CD4-positive, alpha-beta T cell treated with Interleukin-6 at 100 ng/mL for 8 hours (primary cell): ENCODE results near the gene PET117.
"Not testable (repeated sequence)": the region's sequence is repeated elsewhere in the genome, so short reads cannot be mapped to it uniquely, and the experiment has no call there.

Source experiments
- DNase-seq: peaks from one replicate; pipeline ENCODE4 v3.0.0-alpha.2; 2020; ENCODE audit warnings: mixed read lengths, low spot score

Gene PET117

DNA sequence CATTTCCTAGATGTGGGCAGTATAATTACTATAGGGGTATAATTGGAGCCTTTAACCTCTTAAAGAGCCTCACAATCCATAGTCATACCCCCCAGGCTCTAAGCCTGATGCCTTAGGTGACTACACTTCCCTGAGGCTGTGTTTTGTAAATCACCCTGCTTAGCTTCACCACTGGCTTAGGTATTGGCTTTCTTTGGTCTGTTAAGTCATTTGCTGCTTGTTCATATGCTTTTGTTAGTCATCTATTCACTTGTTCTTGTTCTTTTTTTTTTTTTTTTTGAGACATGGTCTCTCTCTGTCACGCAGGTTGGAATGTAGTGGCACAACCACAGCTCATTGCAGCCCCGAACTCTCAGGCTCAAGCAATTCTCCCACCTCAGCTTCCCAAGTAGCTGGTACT lies 26.7 kb downstream of the PET117 start:
- DNase-seq: no peak

DNA sequence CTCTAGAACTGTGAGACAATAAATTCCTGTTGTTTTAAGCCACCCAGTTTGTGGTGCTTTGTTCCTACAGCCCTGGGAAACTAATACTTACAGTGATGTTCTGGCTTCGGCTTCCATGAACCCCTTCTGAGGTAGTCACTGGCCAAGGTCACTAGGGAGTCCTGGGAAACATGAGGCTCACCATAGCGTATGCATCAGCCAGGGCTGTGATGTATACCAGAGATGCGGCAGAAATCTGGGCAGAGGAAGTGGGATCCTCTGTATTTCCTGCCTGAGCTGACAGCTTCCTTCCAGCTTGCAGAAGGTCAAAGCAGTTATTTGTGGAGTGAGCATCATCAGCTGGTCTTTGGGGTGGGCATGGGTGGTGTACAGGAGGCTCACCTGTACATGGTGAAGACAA lies 27.9 kb downstream of the PET117 start:
- no peak for DNase-seq

DNA sequence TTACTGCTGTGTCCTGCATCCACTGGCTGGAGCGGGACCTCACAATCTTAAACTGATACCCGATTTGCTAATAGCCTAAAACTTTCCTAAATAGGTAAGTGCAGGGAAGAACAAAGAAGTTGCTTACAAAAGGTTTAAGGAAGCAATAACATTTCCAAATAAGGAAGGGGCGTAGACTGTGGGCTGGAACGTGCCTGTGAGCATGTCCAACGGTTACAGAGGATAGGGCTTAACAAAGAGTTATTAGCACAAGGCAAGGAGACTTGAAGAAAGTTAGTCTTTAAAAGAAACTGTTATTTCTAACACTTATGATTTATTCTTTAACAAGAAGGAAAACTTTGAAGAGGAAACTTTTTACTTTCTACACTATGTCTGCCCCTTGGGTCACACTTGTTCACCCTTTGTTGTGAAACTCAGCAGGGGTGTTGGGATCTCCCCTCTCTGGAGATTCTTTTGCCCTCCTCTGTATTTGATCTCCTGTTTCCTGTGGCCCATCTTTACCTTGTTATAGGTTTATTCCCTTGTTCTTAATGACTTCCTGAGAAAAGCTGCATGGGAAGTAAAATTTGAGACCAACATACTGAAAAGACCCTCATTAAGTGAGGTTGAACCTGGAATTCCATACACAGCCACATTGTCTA lies 28.7 kb downstream of the PET117 start:
- DNase-seq: no peak

DNA sequence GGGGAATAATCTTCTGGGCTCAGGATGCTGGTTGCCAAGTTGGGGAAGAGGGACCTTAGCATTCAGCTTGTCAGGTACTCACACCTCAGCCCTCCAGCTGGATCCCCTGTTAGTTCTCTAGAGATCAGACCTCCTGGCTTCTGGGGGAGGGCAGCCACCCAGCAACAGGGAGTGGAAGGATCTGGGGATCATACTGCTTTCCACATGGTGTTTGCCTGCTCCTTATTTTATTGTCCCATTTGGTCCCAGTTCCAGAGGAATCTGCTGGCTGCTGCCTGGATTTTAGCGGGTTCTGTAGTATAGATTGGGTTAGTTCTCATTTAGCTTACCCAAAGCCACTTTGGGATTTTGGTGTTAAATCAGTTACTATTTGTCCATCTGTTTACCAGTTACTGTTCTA lies 29.3 kb downstream of the PET117 start:
- DNase-seq: no peak

DNA sequence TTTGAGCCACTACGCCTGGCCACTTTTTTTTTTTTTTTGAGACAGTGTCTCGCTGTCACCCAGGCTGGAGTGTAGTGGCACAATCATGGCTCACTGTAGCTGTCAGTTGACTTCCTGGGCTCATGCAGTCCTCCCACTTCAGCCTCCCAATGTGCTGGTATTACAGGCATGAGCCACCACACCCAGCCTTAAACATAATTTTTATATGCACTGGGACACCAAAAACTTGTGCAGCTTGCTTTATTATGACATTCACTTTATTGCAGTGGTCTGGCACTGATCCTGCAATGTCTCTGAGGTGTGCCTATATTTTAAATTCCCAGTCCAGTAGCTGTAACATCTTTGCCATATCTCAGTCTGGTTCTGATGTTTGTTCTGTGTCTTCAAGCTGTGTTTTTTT lies 34.7 kb downstream of the PET117 start:
- DNase-seq: no peak

DNA sequence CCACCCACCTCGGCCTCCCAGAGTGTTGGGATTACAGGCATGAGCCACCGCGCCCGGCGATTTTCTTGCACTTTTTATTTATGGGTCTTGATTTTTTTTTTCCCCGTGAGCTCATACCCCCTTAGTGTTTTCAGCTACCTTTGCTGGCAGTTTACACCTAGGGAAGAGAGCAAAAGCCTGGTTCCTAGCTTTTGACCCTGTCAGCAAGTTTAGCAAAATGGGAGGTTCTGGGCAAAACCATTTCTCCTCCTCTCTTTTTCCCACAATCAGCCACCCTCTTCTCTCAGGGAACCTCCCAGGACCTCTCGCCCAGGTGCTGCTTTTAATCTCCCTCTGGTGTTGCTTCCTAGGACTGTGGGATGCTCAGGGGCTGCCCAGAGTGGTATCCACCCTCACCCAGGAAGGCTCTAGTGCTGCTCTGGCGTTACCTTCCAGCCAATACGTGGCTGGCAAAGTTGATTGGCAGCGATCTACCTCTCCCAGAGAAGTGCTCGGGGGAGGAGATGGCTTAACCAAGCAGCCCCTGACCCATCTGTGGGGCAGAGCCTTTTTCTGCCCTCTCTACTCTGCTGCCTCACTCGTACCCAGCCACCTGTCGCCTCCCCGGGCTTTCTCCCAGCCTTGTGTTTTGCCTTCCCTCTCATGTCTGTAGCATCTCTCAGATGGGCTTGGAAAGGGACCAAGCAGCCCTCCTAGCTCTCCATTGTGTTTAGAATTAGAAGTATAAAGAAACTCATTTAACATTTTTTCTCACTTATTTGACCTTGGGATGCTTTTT lies 37.4 kb downstream of the PET117 start:
- DNase-seq: no peak

DNA sequence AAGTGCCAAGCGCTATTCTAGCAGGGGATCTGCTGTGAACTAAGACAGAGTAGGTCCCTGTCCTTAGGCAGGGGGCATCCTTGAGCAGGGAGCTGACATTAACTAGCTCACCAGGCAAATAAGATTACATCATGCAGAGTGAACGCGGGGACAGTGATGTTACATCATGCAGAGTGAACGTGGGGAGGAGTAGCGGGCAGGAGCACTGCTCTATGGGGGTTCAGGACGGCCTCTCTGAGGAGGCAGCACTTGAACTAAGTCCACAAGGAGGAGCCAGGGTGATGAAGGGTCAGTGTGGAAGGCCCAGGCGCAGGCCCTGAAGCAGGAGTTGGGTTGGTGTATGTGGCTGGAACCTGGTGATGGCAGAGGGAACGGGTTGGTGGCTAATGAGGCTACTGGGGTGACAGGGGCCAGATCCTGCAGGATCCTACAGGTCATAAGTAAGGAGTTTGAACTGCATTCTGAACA lies 38.7 kb downstream of the PET117 start:
- DNase-seq: no peak

DNA sequence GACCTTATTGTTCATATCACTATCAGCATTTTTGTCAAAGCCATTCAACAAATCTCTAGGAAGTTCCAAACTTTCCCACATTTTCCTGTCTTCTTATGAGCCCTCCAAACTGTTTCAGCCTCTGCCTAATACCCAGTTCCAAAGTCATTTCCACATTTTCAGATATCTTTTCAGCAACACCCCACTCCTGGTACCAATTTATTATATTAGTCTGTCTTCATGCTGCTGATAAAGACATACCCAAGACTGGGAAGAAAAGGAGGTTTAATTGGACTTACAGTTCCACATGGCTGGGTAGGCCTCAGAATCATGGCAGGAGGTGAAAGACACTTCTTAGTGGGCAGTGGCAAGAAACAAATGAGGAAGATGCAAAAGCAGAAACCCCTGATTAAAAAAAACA lies 42.7 kb downstream of the PET117 start:
- not testable (repeated sequence) for DNase-seq

DNA sequence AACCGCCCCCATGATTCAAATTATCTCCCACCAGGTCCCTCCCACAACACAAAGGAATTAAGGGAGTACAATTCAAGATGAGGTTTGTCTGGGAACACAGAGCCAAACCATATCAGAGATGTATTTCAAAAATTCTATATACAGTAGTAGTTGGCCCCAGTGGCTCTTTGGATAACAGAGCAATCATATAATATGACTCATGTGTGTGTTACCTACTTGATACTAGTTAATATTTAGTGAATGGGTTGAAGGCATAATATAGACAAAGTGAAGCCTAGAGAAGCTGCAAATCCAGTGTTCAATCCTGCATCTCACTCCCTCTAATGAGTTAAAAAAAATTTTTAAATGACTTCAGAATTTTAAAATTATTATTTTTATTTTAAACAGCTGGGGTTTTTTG lies 43.2 kb downstream of the PET117 start:
- no peak for DNase-seq

DNA sequence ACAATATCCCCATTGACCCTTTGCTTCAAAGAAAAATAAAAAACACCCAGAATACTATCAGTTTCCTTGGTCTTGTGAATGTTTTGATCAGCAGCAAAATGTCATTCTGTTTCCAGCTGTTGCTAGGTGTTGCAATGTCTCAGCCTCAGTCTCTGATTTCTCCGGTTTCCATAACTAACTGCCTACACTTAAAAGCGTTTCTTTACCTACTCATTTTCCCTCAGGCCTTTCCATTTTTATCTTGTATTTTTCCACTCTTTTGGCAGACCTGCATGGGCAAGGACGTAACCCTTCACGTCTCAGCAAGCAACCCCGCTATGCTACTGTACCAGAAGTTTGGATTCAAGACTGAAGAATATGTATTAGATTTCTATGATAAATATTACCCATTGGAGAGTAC lies 49.4 kb downstream of the PET117 start:
- no peak for DNase-seq

DNA sequence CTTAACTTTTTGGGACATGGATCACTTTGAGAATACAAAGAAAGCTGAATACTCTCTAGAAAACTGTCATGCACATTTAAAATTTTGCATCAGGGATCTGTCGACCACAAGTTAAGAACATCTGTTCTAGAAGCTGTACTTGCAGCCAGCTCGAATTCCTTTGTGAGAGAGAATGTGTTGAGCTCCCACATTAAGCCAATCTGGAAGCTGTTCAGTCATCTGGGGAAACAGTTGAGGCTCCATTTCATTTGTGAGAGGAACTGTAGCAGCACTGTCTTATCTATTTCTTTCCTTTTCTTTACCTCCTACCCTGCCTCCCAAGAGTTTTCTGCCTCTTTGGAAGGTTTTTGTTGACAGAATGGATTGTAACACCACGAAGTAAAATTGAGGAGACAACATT lies 50.8 kb downstream of the PET117 start:
- no peak for DNase-seq

DNA sequence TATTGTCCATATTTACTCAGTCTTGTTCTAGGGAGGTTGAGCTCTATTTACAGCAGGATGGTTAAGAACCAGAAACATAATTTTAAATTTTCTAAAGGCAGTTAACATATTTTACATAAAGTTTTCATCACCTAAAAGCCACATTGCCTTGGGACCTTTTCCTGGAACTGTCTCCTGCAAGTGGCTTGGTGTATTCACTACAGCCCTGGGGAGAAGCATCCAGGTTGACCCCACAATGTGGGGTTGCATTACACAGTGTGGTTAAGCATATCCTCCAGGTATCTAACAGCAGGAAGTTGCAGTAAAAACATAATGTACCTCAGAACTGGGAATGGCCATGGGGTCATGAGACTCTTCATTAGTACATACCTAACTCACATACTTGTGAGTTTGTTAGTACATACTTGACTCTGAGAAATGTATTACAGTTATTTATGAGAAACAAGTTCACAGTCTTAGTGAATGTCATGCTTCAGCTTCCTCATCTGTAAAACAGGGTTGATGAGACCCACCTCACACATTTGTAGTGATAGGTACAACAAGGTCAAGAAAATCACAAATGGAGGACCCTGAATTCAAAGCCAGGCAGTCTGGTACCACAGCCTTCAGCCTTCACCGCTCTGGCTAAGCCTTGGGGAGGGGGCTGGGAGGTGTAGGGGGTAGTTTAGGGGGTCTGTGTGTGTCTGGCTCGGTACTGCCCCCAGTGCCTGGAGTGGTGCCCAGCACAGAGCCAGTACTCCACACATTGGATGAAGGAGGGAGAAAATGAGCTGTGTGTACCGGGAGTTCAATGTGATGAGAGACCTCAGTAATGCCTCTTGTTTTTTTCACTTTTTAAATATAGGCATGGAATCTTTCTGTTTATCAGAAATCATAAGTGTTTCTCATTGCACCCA lies 52.9 kb downstream of the PET117 start:
- DNase-seq: no peak

DNA sequence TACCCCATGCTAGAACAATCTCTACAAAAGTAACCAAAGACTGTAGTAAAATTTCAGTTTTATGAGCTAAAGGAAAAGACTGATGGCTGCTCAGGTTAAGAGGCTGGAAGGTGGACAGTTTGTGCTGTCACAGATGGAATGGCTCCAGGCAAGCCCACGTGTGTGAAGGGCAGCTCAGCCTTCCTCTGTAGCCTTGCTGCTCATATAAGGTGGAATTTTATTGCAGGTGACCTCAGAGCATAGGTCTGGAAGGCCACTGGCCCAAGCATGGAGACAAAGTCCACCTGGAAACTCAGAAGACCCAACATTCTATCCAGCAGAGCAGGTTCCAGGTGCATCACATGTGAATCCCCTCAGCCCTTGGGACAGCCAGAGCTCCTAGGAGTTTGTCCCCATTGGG lies 53.6 kb downstream of the PET117 start:
- no peak for DNase-seq
